H1 (cell line): Measurements from ENCODE around the gene DNMT1. TPM values are rescaled to one million over a fixed set of nuclear protein-coding genes. Genes with fewer than 3 reads are reported as not detected.

Experiments
- CTCF ChIA-PET: fragments of 300-600 bp; sonication (Branson Sonifier 250); formaldehyde crosslinking; loops from one replicate; lab custom pipeline; 2021; ENCODE audit not compliant: partially characterized antibody; lab: Charles Lee
- POLR2A ChIA-PET: fragments of 300-600 bp; sonication (Branson Sonifier 250); formaldehyde crosslinking; loops from one replicate; lab custom pipeline; 2021; ENCODE audit warnings: inconsistent platforms; ENCODE audit not compliant: partially characterized antibody; lab: Charles Lee
- DNase-seq, 2 experiments: peaks; one replicate each; pipeline versions ENCODE4 v3.0.0 to v3.0.0-alpha.2; 2010 to 2022; ENCODE audit warnings: low spot score in 2 of 2, low read depth in 1 of 2, mixed read lengths in 1 of 2
- FAIRE-seq: peaks from 2 replicates; lab custom pipeline; 2011; peaks lifted over from hg19 to GRCh38; lab: Jason Lieb, UNC
- H2AFZ ChIP-seq: 2 replicates; pipeline ENCODE4 v1.8.1; 2012; ENCODE audit warnings: low read length, inconsistent platforms
- H2AK5ac ChIP-seq: 2 replicates; pipeline ENCODE4 v1.6.1; 2013; ENCODE audit warnings: low read depth, low read length
- H2BK120ac ChIP-seq: replicated peaks from 2 replicates; pipeline ENCODE3; 2013; ENCODE audit warnings: low read depth, low read length, inconsistent platforms
- H2BK12ac ChIP-seq: 2 replicates; pipeline ENCODE4 v1.6.1; 2013; ENCODE audit warnings: low read depth, low read length
- H2BK15ac ChIP-seq: 2 replicates; pipeline ENCODE4 v1.6.1; 2013; ENCODE audit warnings: low read length
- H2BK20ac ChIP-seq: 2 replicates; pipeline ENCODE4 v1.6.1; 2013; ENCODE audit warnings: low read length
- H2BK5ac ChIP-seq: 2 replicates; pipeline ENCODE4 v1.6.1; 2013; ENCODE audit warnings: low read depth, low read length
- H3K14ac ChIP-seq: 2 replicates; pipeline ENCODE4 v1.6.1; 2013; ENCODE audit warnings: inconsistent platforms; ENCODE audit not compliant: insufficient read length
- H3K18ac ChIP-seq: 2 replicates; pipeline ENCODE4 v1.6.1; 2013; ENCODE audit warnings: low read length; ENCODE audit errors: extremely low read depth
- H3K23ac ChIP-seq: 2 replicates; pipeline ENCODE4 v1.6.1; 2013; ENCODE audit warnings: inconsistent platforms; ENCODE audit not compliant: insufficient read length
- H3K23me2 ChIP-seq: 2 replicates; pipeline ENCODE4 v1.6.1; 2013; ENCODE audit warnings: low read depth, low read length
- H3K27ac ChIP-seq: 2 replicates; pipeline ENCODE4 v1.6.1; 2011; ENCODE audit warnings: low read depth, low read length, inconsistent platforms
- H3K27me3 ChIP-seq, 4 experiments: replicated peaks in 1 of 4; 1 replicate in 1 of 4; 2 replicates in 3 of 4; pipeline versions ENCODE4 v1.6.1 to v1.8.1; 2011 to 2013; ENCODE audit warnings: low read length in 3 of 4, mild to moderate bottlenecking in 3 of 4, inconsistent platforms in 2 of 4, mixed read lengths in 2 of 4, moderate library complexity in 1 of 4; ENCODE audit not compliant: control insufficient read depth in 3 of 4, insufficient read depth in 3 of 4; ENCODE audit errors: extremely low read depth in 1 of 4
- H3K36me3 ChIP-seq, 4 experiments: 2 replicates each; pipeline versions ENCODE4 v1.6.1 to v1.8.1; 2011 to 2013; ENCODE audit warnings: mild to moderate bottlenecking in 4 of 4, low read length in 3 of 4, moderate library complexity in 2 of 4, control low read depth in 1 of 4, inconsistent platforms in 1 of 4; ENCODE audit not compliant: insufficient read depth in 4 of 4, control insufficient read depth in 2 of 4
- H3K4ac ChIP-seq: replicated peaks from 2 replicates; pipeline ENCODE3; 2013; ENCODE audit warnings: low read length, low read depth, mixed read lengths, inconsistent platforms; ENCODE audit not compliant: insufficient read length
- H3K4me1 ChIP-seq, 4 experiments: replicated peaks in 1 of 4; 1 replicate in 1 of 4; 2 replicates in 3 of 4; pipeline versions ENCODE4 v1.6.1 to v1.8.1; 2011 to 2013; ENCODE audit warnings: low read length in 3 of 4, inconsistent platforms in 2 of 4, mixed read lengths in 1 of 4; ENCODE audit not compliant: insufficient read depth in 4 of 4, control insufficient read depth in 3 of 4
- H3K4me2 ChIP-seq, 2 experiments: 2 replicates each; pipeline versions ENCODE4 v1.6.1 to v1.8.1; 2011 to 2013; ENCODE audit warnings: low read depth in 2 of 2, low read length in 2 of 2, control low read depth in 1 of 2, inconsistent platforms in 1 of 2, mild to moderate bottlenecking in 1 of 2; ENCODE audit not compliant: insufficient read depth in 1 of 2
- H3K4me3 ChIP-seq, 4 experiments: fragments of 200-600, 300-600 bp in 1 of 4; sonication (generic), shearing (Covaris generic), sonication (Bioruptor Twin) in 1 of 4; 2 replicates each; pipeline versions ENCODE4 v1.5.1 to v1.8.1; 2011 to 2016; ENCODE audit warnings: low read length in 4 of 4, low read depth in 3 of 4, control low read depth in 2 of 4, inconsistent platforms in 2 of 4, mild to moderate bottlenecking in 2 of 4, mixed read lengths in 1 of 4, moderate library complexity in 1 of 4; ENCODE audit not compliant: insufficient read depth in 2 of 4; ENCODE audit errors: extremely low read depth in 1 of 4
- H3K56ac ChIP-seq: replicated peaks from 2 replicates; pipeline ENCODE3; 2013; ENCODE audit warnings: low read depth, mild to moderate bottlenecking, mixed read lengths, low read length, inconsistent platforms; ENCODE audit not compliant: insufficient read length
- H3K79me1 ChIP-seq: 2 replicates; pipeline ENCODE4 v1.6.1; 2013; ENCODE audit warnings: low read depth, low read length, control low read depth
- H3K79me2 ChIP-seq, 2 experiments: 2 replicates each; pipeline versions ENCODE4 v1.6.1 to v1.8.1; 2012 to 2013; ENCODE audit warnings: low read length in 2 of 2, mild to moderate bottlenecking in 2 of 2, inconsistent platforms in 1 of 2; ENCODE audit not compliant: insufficient read depth in 2 of 2, control insufficient read depth in 1 of 2
- H3K9ac ChIP-seq, 4 experiments: replicated peaks in 1 of 4; 1 replicate in 1 of 4; 2 replicates in 3 of 4; pipeline versions ENCODE4 v1.6.1 to v1.8.1; 2011 to 2013; ENCODE audit warnings: low read depth in 3 of 4, low read length in 3 of 4, control low read depth in 2 of 4, mild to moderate bottlenecking in 2 of 4, moderate library complexity in 2 of 4, inconsistent platforms in 1 of 4; ENCODE audit errors: extremely low read depth in 1 of 4
- H3K9me3 ChIP-seq, 2 experiments: 2 replicates each; pipeline versions ENCODE4 v1.6.1 to v1.8.1; 2012 to 2013; ENCODE audit warnings: mild to moderate bottlenecking in 2 of 2, moderate library complexity in 2 of 2, control low read depth in 1 of 2, inconsistent platforms in 1 of 2, low read depth in 1 of 2, low read length in 1 of 2, mixed read lengths in 1 of 2; ENCODE audit not compliant: insufficient read depth in 2 of 2
- H4K20me1 ChIP-seq, 2 experiments: replicated peaks in 1 of 2; 2 replicates each; pipeline versions ENCODE3 to v1.8.1; 2011 to 2013; ENCODE audit warnings: inconsistent platforms in 2 of 2, low read length in 2 of 2, mild to moderate bottlenecking in 1 of 2; ENCODE audit not compliant: insufficient read depth in 2 of 2, control insufficient read depth in 1 of 2
- H4K5ac ChIP-seq: 2 replicates; pipeline ENCODE4 v1.6.1; 2013; ENCODE audit warnings: low read length, low read depth, mixed read lengths, inconsistent platforms; ENCODE audit not compliant: insufficient read length
- H4K8ac ChIP-seq: 2 replicates; pipeline ENCODE4 v1.8.0; 2013; ENCODE audit warnings: mild to moderate bottlenecking, moderate library complexity, low read length, inconsistent platforms; ENCODE audit not compliant: insufficient read depth; ENCODE audit errors: extremely low read depth
- H4K91ac ChIP-seq: replicated peaks from 2 replicates; pipeline ENCODE3; 2013; ENCODE audit warnings: low read length, mixed read lengths, inconsistent platforms; ENCODE audit not compliant: insufficient read length
- ATF3 ChIP-seq: IDR thresholded peaks from 2 replicates; pipeline ENCODE4 v1.6.1; 2011; ENCODE audit warnings: low read depth, mild to moderate bottlenecking, low read length; ENCODE audit not compliant: insufficient read depth
- BCL11A ChIP-seq, 2 experiments: IDR thresholded peaks; one replicate each; pipeline ENCODE4 v1.6.1; 2011; ENCODE audit warnings: low read depth in 2 of 2, low read length in 2 of 2, mild to moderate bottlenecking in 2 of 2
- CBX5 ChIP-seq: fragments of 300-800, 300-1000 bp; sonication (generic); IDR thresholded peaks from 2 replicates; pipeline ENCODE4 v1.7.1; 2016; ENCODE audit warnings: antibody characterized with exemption, low read length, low read depth
- CTBP2 ChIP-seq: IDR thresholded peaks from 2 replicates; pipeline ENCODE4 v1.7.0; 2011; ENCODE audit warnings: borderline replicate concordance, mild to moderate bottlenecking, moderate library complexity, mixed read lengths, low read length; ENCODE audit not compliant: insufficient read depth, insufficient read length
- EGR1 ChIP-seq: IDR thresholded peaks from 2 replicates; pipeline ENCODE4 v1.6.1; 2011; ENCODE audit warnings: low read depth, low read length, borderline replicate concordance
- MAX ChIP-seq: IDR thresholded peaks from 2 replicates; pipeline ENCODE4 v1.6.1; 2012; ENCODE audit warnings: inconsistent platforms
- PHF8 ChIP-seq: fragments of 200-600 bp; sonication (generic); conservative IDR thresholded peaks from 2 replicates; pipeline ENCODE4 v1.7.1; 2012; ENCODE audit warnings: low read depth, mild to moderate bottlenecking, inconsistent platforms, low read length, moderate library complexity
- POU5F1 ChIP-seq: IDR thresholded peaks from 2 replicates; pipeline ENCODE4 v1.6.1; 2011; ENCODE audit warnings: low read depth, mild to moderate bottlenecking, low read length, moderate library complexity
- RNF2 ChIP-seq: fragments of 200-900, 300-1000 bp; sonication (generic); IDR thresholded peaks from 2 replicates; pipeline ENCODE4 v1.7.1; 2016; ENCODE audit warnings: borderline replicate concordance, low read depth, mild to moderate bottlenecking, antibody characterized with exemption, low read length; ENCODE audit not compliant: poor library complexity, severe bottlenecking; ENCODE audit errors: missing control alignments
- SUZ12 ChIP-seq: fragments of 200-600 bp; sonication (generic); IDR thresholded peaks from 2 replicates; pipeline ENCODE4 v1.6.1; 2012; ENCODE audit warnings: mild to moderate bottlenecking, inconsistent platforms, low read length, moderate library complexity, mixed read lengths
- YY1 ChIP-seq: IDR thresholded peaks from 2 replicates; pipeline ENCODE4 v1.6.1; 2011; ENCODE audit warnings: low read depth, mild to moderate bottlenecking, low read length
- WGBS, 2 experiments: shearing (Covaris generic) in 1 of 2; methylation state at CpG; one replicate each; pipeline versions ENCODE4 v1.1.6 to v1.1.7; 2013 to 2015; ENCODE audit warnings: low lambda C conversion rate in 2 of 2, mixed read lengths in 2 of 2, inconsistent platforms in 1 of 2, low coverage in 1 of 2, missing lambda C conversion rate in 1 of 2; ENCODE audit not compliant: insufficient replicate concordance in 2 of 2, insufficient coverage in 1 of 2, insufficient read length in 1 of 2; ENCODE audit errors: extremely low coverage in 1 of 2, missing lambda C conversion rate in 1 of 2; 5-methylcytosine and 5-hydroxymethylcytosine counted together
- polyA plus RNA-seq, 7 experiments: library from polyadenylated mRNA; depleted of rRNA in 3 of 7; stranded (reverse) in 5 of 7; unstranded in 2 of 7; fragments of >200 nt in 5 of 7; fragments of 200-250 nt in 2 of 7; gene quantifications; 1 replicate in 5 of 7; 2 replicates in 1 of 7; 4 replicates in 1 of 7; pipeline versions ENCODE4 v1.2.1 to v1.2.3, GENCODE V29; 2011 to 2013; ENCODE audit warnings: missing spikeins in 2 of 7, mixed read lengths in 2 of 7
- total RNA-seq: library from RNA; stranded (reverse); fragmentation: NEBNext Ultra II Directional; extraction: Animal tissue kit (Norgen Biotek cat#: 25700); gene quantifications from 2 replicates; pipeline ENCODE4 v1.2.1, GENCODE V29; 2021

The DNMT1 gene
- total and polyA plus RNA-seq, 2 of the 8 experiments (the other 6 are each of a cell fraction or from before 2014, with no cell fraction given) = 101 to 210 TPM

GRCh38 chr19:10203686-10204085 lies 8.9 kb upstream of the DNMT1 start:
- no peaks in the 10 kb centered on the region for H3K36me3 ChIP-seq
- no peak overlapping the region for H3K27ac ChIP-seq
- ChIA-PET CTCF (interaction anchor here (2.3 to 7.9 kb wide), 2 partner anchors 24 to 46 kb away, joined by 9 to 59 read pairs; no protein-coding TSS in a partner anchor), POLR2A (interaction anchor here (1.1 kb wide), 1 partner anchor 21 kb away, joined by 3 read pairs; no protein-coding TSS in a partner anchor)
- H4K5ac ChIP-seq = no peak overlapping the region
- no peak overlapping the region for H3K23ac ChIP-seq
- H3K79me2 ChIP-seq = no peaks in the 10 kb centered on the region
- H3K56ac ChIP-seq = no peak overlapping the region
- no peak overlapping the region for H2AFZ ChIP-seq
- H2BK15ac ChIP-seq = no peak overlapping the region
- no peak for TF ChIP-seq EGR1
- no peak for TF ChIP-seq YY1
- TF ChIP-seq CBX5 = no peak
- TF ChIP-seq PHF8 = no peak
- TF ChIP-seq CTBP2 = no peak
- TF ChIP-seq ATF3 = no peak
- no peak for TF ChIP-seq BCL11A (IDR thresholded peaks at IDR 0.05; ENCODE audit: low read depth in 2 of 2, low read length in 2 of 2)
- no peak for TF ChIP-seq MAX
- no peak for TF ChIP-seq POU5F1
- no peak for TF ChIP-seq SUZ12
- TF ChIP-seq RNF2 = no peak
- H2AK5ac ChIP-seq = no peak overlapping the region
- H3K18ac ChIP-seq = no peak overlapping the region
- H2BK5ac ChIP-seq = no peak overlapping the region
- H3K4me1 ChIP-seq = peaks cover 0 to 3% (median 0%) of the 10 kb centered on the region in 4 experiments; a peak in 1 of 7 replicates
- no peak overlapping the region for H2BK20ac ChIP-seq
- DNase-seq (no peak), FAIRE-seq (no peak)
- H3K9me3 ChIP-seq = peaks cover 0 to 5% of the 10 kb centered on the region in 2 experiments; a peak in 1 of 4 replicates
- no peak overlapping the region for H3K9ac ChIP-seq
- no peak overlapping the region for H4K8ac ChIP-seq
- H4K91ac ChIP-seq = no peak overlapping the region
- H3K23me2 ChIP-seq = no peaks in the 10 kb centered on the region
- H3K4me3 ChIP-seq = no peak overlapping the region
- 0 out of 2 replicates have a peak overlapping the region, but pooled peaks have one; percentile 9 for H2BK12ac ChIP-seq
- no peaks in the 10 kb centered on the region; the same call in 1 of the 2 replicates for H3K79me1 ChIP-seq
- no peak overlapping the region for H3K4me2 ChIP-seq
- no peak overlapping the region for H2BK120ac ChIP-seq
- 92% methylated on average over 3 of the region's 3 CpGs; no CpG with 5 or more reads in 1 of the 2 experiments for WGBS, 2 experiments
- H3K4ac ChIP-seq = no peak overlapping the region
- no peaks in the 10 kb centered on the region for H4K20me1 ChIP-seq
- H3K14ac ChIP-seq = no peak overlapping the region
- H3K27me3 ChIP-seq = no peaks in the 10 kb centered on the region
